SK-N-MC (cell line): ENCODE results near the gene AIF1.
A peak's percentile ranks its signal among the peaks of the same experiment; 100 is the strongest.

Experiments
- DNase-seq: peaks from one replicate; pipeline ENCODE4 v3.0.0-alpha.2; 2011; ENCODE audit warnings: low read depth, low spot score
- H3K27ac ChIP-seq: fragments of 200-600 bp; sonication (generic); 2 replicates; pipeline ENCODE4 v1.5.1; 2016; ENCODE audit warnings: mixed run types
- H3K36me3 ChIP-seq: fragments of 200-600 bp; sonication (generic); 2 replicates; pipeline ENCODE4 v1.6.1; 2017; ENCODE audit warnings: antibody characterized with exemption, low read length, mixed read lengths; ENCODE audit not compliant: insufficient read depth
- H3K4me3 ChIP-seq: fragments of 200-600 bp; sonication (generic); 2 replicates; pipeline ENCODE4 v1.5.1; 2016
- H3K9ac ChIP-seq: fragments of 200-600 bp; sonication (generic); 2 replicates; pipeline ENCODE4 v1.8.0; 2017; ENCODE audit warnings: mixed run types, mixed read lengths; ENCODE audit not compliant: insufficient read length
- H3K9me3 ChIP-seq: fragments of 200-600 bp; sonication (generic); 2 replicates; pipeline ENCODE4 v1.6.1; 2017; ENCODE audit warnings: low read depth, mild to moderate bottlenecking, antibody characterized with exemption, low read length, moderate library complexity, mixed read lengths
- EZH2 ChIP-seq: fragments of 200-600 bp; sonication (generic); IDR thresholded peaks from one replicate; pipeline ENCODE4 v1.6.1; 2017; ENCODE audit warnings: antibody characterized with exemption
- FOXP2 ChIP-seq: optimal IDR thresholded peaks from 2 replicates; pipeline ENCODE3; 2011; ENCODE audit warnings: mild to moderate bottlenecking, moderate library complexity; ENCODE audit not compliant: insufficient read depth; ENCODE audit errors: extremely low read length, control extremely low read depth
- POLR2AphosphoS5 ChIP-seq: IDR thresholded peaks from 2 replicates; pipeline ENCODE4 v1.6.1; 2012; ENCODE audit warnings: mild to moderate bottlenecking, low read depth, low read length, borderline replicate concordance

Gene AIF1

GRCh38 chr6:31614684-31615578 is at the start of gene AIF1:
AIF1 (plus strand) TSS chr6:31615234; CDS start chr6:31615330, 96 bp downstream.
- H3K9ac ChIP-seq: peak within 1 kb of the TSS; percentile 46
- DNase-seq: no peak
- H3K27ac ChIP-seq: peak within 1 kb of the TSS; percentile 63
- no peaks in the 10 kb centered on the region for H3K36me3 ChIP-seq
- H3K9me3 ChIP-seq: no peaks in the 10 kb centered on the region
- TF ChIP-seq POLR2AphosphoS5: no peak
- no peak for TF ChIP-seq EZH2
- TF ChIP-seq FOXP2: no peak
- H3K4me3 ChIP-seq: no peak within 1 kb of the TSS

GRCh38 chr6:31567531-31568370 is 47.3 kb upstream of the AIF1 start:
- H3K9ac ChIP-seq: no peak overlapping the region
- no peaks in the 10 kb centered on the region for H3K9me3 ChIP-seq
- TF ChIP-seq POLR2AphosphoS5: no peak
- TF ChIP-seq EZH2: no peak
- no peak for TF ChIP-seq FOXP2
- H3K36me3 ChIP-seq: no peaks in the 10 kb centered on the region
- H3K27ac ChIP-seq: no peak overlapping the region
- DNase-seq: no peak
- no peak overlapping the region for H3K4me3 ChIP-seq

GRCh38 chr6:31568537-31568961 is 46.5 kb upstream of the AIF1 start:
- Histone ChIP-seq H3K4me3 (no peak overlapping the region), H3K36me3 (no peaks in the 10 kb centered on the region), H3K9ac (no peak overlapping the region), H3K27ac (no peak overlapping the region), H3K9me3 (no peaks in the 10 kb centered on the region)
- TF ChIP-seq POLR2AphosphoS5 (no peak), EZH2 (no peak)
- DNase-seq: no peak

GRCh38 chr6:31569861-31570536 is 45.0 kb upstream of the AIF1 start:
- H3K4me3 ChIP-seq: no peak overlapping the region
- no peaks in the 10 kb centered on the region for H3K36me3 ChIP-seq
- DNase-seq: no peak
- no peak overlapping the region for H3K27ac ChIP-seq
- no peaks in the 10 kb centered on the region for H3K9me3 ChIP-seq
- TF ChIP-seq EZH2: no peak
- TF ChIP-seq FOXP2: no peak
- TF ChIP-seq POLR2AphosphoS5: no peak
- H3K9ac ChIP-seq: no peak overlapping the region

- H3K9ac ChIP-seq: no peak within 1 kb of the TSS
- no peak for DNase-seq
- TF ChIP-seq EZH2 (no peak), POLR2AphosphoS5 (no peak), FOXP2 (no peak)
- H3K9me3 ChIP-seq: no peaks in the 10 kb centered on the region
- H3K27ac ChIP-seq: no peak within 1 kb of the TSS
- H3K36me3 ChIP-seq: no peaks in the 10 kb centered on the region
- no peak within 1 kb of the TSS for H3K4me3 ChIP-seq
Measured at GRCh38 chr6:31572041-31572911, 42.8 kb upstream of the AIF1 start, which contains the start of gene LTA. LTA (plus strand) TSS chr6:31572289; CDS start chr6:31572743, 454 bp downstream.

GRCh38 chr6:31573239-31574105 is 41.6 kb upstream of the AIF1 start:
- no peaks in the 10 kb centered on the region for H3K9me3 ChIP-seq
- TF ChIP-seq POLR2AphosphoS5: no peak
- no peak for TF ChIP-seq FOXP2
- no peak for TF ChIP-seq EZH2
- no peak overlapping the region for H3K27ac ChIP-seq

More at GRCh38 chr6:31573239-31574105, 41.6 kb upstream of the AIF1 start:
- H3K4me3 ChIP-seq: no peak overlapping the region
- no peak overlapping the region for H3K9ac ChIP-seq
- H3K36me3 ChIP-seq: no peaks in the 10 kb centered on the region
- DNase-seq: no peak
